Panc1 (cell line): Measurements from ENCODE around the gene MGAT5B.
"Not testable (repeated sequence)": the region's sequence is repeated elsewhere in the genome, so short reads cannot be mapped to it uniquely, and the experiment has no call there.

Source experiments
- CTCF ChIP-seq: fragments of 450-650 bp; IDR thresholded peaks from 2 replicates; pipeline ENCODE4 v1.5.1; 2017; ENCODE audit warnings: mild to moderate bottlenecking
- POLR2AphosphoS5 ChIP-seq: IDR thresholded peaks from 2 replicates; pipeline ENCODE4 v1.6.1; 2012; ENCODE audit warnings: mild to moderate bottlenecking, low read depth, low read length, moderate library complexity
- SIN3A ChIP-seq: IDR thresholded peaks from 2 replicates; pipeline ENCODE4 v1.6.1; 2012; ENCODE audit warnings: low read depth, mild to moderate bottlenecking, low read length, moderate library complexity, borderline replicate concordance; ENCODE audit not compliant: insufficient read depth
- TCF7L2 ChIP-seq: IDR thresholded peaks from 2 replicates; pipeline ENCODE4 v1.6.1; 2011; ENCODE audit warnings: mild to moderate bottlenecking, low read depth, low read length, inconsistent platforms
- TF ChIP-seq, protein P1 (sequence below), 2 experiments: IDR thresholded peaks; 2 replicates each; pipeline ENCODE4 v1.6.1; 2011 to 2012; ENCODE audit warnings: low read depth in 2 of 2, control low read depth in 1 of 2, low read length in 1 of 2, mild to moderate bottlenecking in 1 of 2, moderate library complexity in 1 of 2; ENCODE audit not compliant: insufficient read depth in 1 of 2

DNA sequence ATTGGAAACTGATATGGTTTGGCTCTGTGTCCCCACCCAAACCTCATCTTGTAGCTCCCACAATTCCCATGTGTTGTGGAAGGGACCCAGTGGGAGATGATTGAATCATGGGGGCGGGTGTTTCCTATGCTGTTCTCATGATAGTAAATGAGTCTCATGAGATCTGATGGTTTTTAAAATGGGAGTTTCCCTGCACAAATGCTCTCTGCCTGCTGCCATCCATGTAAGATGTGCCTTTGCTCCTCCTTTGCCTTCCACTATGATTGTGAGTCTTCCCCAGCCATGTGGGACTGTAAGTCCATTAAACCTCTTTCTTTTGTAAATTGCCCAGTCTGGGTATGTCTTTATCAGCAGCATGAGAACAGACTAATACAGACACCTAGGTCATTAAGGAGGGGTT lies 109.8 kb downstream of the MGAT5B start:
- not testable (repeated sequence) for TF ChIP-seq CTCF, TCF7L2, POLR2AphosphoS5, SIN3A
- TF ChIP-seq, protein P1, sequence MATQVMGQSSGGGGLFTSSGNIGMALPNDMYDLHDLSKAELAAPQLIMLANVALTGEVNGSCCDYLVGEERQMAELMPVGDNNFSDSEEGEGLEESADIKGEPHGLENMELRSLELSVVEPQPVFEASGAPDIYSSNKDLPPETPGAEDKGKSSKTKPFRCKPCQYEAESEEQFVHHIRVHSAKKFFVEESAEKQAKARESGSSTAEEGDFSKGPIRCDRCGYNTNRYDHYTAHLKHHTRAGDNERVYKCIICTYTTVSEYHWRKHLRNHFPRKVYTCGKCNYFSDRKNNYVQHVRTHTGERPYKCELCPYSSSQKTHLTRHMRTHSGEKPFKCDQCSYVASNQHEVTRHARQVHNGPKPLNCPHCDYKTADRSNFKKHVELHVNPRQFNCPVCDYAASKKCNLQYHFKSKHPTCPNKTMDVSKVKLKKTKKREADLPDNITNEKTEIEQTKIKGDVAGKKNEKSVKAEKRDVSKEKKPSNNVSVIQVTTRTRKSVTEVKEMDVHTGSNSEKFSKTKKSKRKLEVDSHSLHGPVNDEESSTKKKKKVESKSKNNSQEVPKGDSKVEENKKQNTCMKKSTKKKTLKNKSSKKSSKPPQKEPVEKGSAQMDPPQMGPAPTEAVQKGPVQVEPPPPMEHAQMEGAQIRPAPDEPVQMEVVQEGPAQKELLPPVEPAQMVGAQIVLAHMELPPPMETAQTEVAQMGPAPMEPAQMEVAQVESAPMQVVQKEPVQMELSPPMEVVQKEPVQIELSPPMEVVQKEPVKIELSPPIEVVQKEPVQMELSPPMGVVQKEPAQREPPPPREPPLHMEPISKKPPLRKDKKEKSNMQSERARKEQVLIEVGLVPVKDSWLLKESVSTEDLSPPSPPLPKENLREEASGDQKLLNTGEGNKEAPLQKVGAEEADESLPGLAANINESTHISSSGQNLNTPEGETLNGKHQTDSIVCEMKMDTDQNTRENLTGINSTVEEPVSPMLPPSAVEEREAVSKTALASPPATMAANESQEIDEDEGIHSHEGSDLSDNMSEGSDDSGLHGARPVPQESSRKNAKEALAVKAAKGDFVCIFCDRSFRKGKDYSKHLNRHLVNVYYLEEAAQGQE (IDR thresholded peaks at IDR 0.05; ENCODE audit: insufficient read depth in 1 of 2, low read depth in 2 of 2, low read length in 1 of 2): not testable (repeated sequence)
